ENCODE data around the gene ATP8B3.

Gene ATP8B3

DNA sequence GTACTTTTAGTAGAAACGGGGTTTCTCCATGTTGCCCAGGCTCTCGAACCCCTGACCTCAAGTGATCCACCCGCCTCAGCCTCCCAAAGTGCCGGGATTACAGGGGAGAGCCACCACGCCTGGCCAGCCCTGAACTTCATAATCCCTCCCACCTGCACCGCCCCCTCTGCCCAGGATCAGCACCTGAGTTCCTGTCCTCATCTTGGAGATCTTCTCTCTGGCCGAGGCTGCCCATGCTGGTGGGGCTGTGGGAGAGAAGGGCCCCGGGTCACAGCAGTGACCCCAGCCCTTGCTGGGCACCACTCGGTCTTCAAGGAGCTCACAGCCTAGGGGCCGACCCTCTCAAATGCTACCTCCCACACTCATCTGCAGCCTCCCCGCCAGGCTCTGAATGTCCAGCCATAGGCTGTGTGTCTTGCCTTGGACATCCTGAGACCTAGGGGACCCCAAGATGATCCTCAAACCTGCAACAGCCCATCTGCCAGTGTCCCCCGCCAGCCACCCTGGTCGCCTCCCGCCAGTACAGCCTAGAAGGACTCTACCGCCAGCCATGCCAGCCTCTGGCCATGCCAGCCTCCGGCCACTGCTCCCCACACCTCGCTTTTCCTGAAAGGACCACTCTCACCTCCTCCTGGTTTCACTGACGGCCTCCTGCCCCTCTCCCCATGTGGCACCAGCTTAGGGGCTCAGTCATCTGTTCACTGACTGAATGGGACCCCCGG, 1.5 kb downstream of the ATP8B3 start:
- no peak overlapping the region for H3K4me3 ChIP-seq (ENCODE audit: low read length in 2 of 2)
- peaks cover 14 to 15% of the 10 kb centered on the region in 2 donors for H3K4me1 ChIP-seq (ENCODE audit: control insufficient read depth in 2 of 2, insufficient read depth in 2 of 2, low read length in 2 of 2)
- H3K9me3 ChIP-seq (ENCODE audit: control insufficient read depth in 2 of 2, low read length in 2 of 2): no peaks in the 10 kb centered on the region
- no peak overlapping the region for H3K9ac ChIP-seq (ENCODE audit: low read depth in 1 of 2, low read length in 2 of 2)
- H3K36me3 ChIP-seq (ENCODE audit: control insufficient read depth in 2 of 2, insufficient read depth in 2 of 2, low read length in 2 of 2): no peaks in the 10 kb centered on the region
- H3K27me3 ChIP-seq (ENCODE audit: control insufficient read depth in 2 of 2, insufficient read depth in 2 of 2, low read length in 2 of 2): no peaks in the 10 kb centered on the region
- H3K27ac ChIP-seq (ENCODE audit: low read depth in 2 of 2, low read length in 2 of 2): no peak overlapping the region

DNA sequence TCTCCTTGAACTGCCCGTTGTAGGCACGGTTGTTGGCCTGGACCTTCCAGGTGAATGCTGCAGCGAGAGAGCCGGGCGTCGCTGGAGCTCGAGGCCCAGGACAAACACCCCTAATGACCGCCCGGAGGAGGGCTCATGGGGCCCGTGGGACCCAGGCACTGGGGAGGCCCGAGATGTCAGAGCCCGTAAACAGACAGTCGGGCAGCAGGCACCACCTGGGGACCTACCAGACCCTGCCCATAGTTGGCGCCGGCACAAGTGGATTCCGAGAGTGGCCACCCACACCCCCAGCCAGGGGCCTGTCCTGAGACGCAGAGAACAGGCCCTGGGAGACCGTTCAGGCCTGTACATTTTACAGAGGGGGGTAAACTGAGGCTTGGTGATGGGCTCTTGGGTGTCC, 2.4 kb downstream of the ATP8B3 start:
- no peak overlapping the region for H3K4me3 ChIP-seq (ENCODE audit: low read length in 2 of 2)
- H3K36me3 ChIP-seq (ENCODE audit: control insufficient read depth in 2 of 2, insufficient read depth in 2 of 2, low read length in 2 of 2): no peaks in the 10 kb centered on the region
- no peaks in the 10 kb centered on the region for H3K9me3 ChIP-seq (ENCODE audit: control insufficient read depth in 2 of 2, low read length in 2 of 2)
- H3K4me1 ChIP-seq (ENCODE audit: control insufficient read depth in 2 of 2, insufficient read depth in 2 of 2, low read length in 2 of 2): peaks cover 14 to 15% of the 10 kb centered on the region in 2 donors
- no peaks in the 10 kb centered on the region for H3K27me3 ChIP-seq (ENCODE audit: control insufficient read depth in 2 of 2, insufficient read depth in 2 of 2, low read length in 2 of 2)
- no peak overlapping the region for H3K9ac ChIP-seq (ENCODE audit: low read depth in 1 of 2, low read length in 2 of 2)
- no peak overlapping the region for H3K27ac ChIP-seq (ENCODE audit: low read depth in 2 of 2, low read length in 2 of 2)

DNA sequence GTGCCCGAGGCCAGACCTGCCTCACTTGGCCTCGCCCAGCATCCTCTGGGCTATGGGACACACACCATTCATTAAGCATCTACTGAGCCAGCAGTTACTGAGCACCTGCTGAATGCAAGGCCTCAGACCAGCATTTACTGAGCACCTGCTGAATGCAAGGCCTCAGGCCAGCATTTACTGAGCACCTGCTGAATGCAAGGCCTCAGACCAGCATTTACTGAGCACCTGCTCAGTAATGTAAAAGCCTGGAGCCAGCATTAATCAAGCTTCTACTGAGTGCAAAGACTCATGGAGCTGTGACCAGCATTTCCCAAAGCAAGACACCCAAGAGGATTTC, 3.7 kb downstream of the ATP8B3 start:
- H3K9ac ChIP-seq (ENCODE audit: low read depth in 1 of 2, low read length in 2 of 2): no peak overlapping the region
- H3K4me1 ChIP-seq (ENCODE audit: control insufficient read depth in 2 of 2, insufficient read depth in 2 of 2, low read length in 2 of 2): peaks cover 12 to 14% of the 10 kb centered on the region in 2 donors
- H3K27me3 ChIP-seq (ENCODE audit: control insufficient read depth in 2 of 2, insufficient read depth in 2 of 2, low read length in 2 of 2): no peaks in the 10 kb centered on the region
- H3K4me3 ChIP-seq (ENCODE audit: low read length in 2 of 2): no peak overlapping the region
- H3K27ac ChIP-seq (ENCODE audit: low read depth in 2 of 2, low read length in 2 of 2): no peak overlapping the region
- no peaks in the 10 kb centered on the region for H3K9me3 ChIP-seq (ENCODE audit: control insufficient read depth in 2 of 2, low read length in 2 of 2)
- H3K36me3 ChIP-seq (ENCODE audit: control insufficient read depth in 2 of 2, insufficient read depth in 2 of 2, low read length in 2 of 2): no peaks in the 10 kb centered on the region

DNA sequence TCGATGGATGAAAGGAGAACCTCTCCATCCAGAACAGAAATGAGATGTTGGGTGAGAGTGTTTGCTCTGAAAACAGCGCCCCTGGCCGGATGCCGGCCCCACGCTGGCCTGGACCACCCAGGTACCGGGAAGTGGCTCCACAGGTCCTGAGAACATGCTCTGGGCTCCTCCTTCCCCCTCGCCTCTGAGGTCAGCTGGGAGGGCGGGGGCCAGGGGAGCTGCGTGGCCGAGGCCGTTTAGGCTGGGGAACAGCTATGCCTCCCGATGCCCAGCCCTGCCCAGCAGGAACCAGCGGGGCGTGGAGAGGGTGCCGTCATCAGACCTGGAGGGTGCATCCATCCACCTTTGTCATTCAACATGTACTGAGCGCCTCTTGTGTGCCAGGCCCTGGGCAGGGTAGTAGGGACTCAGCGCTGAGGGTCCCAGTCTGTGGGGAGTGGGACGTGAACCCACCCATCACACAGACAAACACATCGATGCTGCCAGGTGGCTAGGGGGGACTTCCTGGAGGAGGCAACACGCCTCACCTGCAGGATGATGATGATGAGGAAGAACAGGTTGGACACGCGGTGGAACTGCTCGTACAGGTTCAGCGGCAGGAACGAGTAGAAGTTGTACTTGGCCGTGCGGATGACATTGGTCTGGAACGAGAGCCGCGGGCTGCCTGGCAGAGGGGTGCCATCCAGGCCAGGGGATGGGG, 4.2 kb downstream of the ATP8B3 start:
- Histone ChIP-seq H3K27me3 (ENCODE audit: control insufficient read depth in 2 of 2, insufficient read depth in 2 of 2, low read length in 2 of 2) (no peaks in the 10 kb centered on the region), H3K9me3 (ENCODE audit: control insufficient read depth in 2 of 2, low read length in 2 of 2) (no peaks in the 10 kb centered on the region), H3K27ac (ENCODE audit: low read depth in 2 of 2, low read length in 2 of 2) (no peak overlapping the region), H3K36me3 (ENCODE audit: control insufficient read depth in 2 of 2, insufficient read depth in 2 of 2, low read length in 2 of 2) (no peaks in the 10 kb centered on the region), H3K9ac (ENCODE audit: low read depth in 1 of 2, low read length in 2 of 2) (no peak overlapping the region), H3K4me3 (ENCODE audit: low read length in 2 of 2) (no peak overlapping the region), H3K4me1 (ENCODE audit: control insufficient read depth in 2 of 2, insufficient read depth in 2 of 2, low read length in 2 of 2) (peaks cover 7 to 9% of the 10 kb centered on the region in 2 donors)

DNA sequence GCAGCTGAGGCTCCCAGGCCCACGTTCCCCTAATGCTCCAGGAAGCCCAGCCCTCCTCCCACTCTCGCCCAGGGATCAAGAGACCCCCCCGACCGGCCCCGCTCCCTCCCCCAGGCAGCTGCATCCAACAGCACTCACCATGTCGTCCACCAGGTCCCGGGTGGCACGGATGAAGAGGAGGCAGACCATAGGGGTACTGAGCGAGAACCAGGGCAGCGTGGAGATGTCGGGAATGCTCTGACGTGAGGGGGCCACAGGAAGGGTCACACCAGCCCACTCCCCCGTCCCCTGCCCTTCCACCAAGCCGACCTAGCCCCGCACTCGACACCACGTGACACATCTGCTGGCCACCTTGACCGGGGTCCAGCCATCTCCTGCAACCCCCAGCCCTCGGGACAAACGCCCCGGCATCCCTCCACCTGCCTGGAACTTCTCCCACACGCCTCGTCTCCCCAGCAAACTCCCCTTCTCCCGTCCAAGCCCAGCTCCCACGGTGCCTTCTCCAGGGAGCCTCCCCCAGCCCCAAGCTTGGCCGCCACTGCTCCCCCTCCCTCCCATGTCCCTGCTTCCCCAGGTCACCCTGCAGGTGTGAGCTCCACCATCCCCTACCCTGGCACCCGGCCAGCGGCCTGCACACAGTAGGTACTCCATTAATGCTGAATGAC, 4.9 kb downstream of the ATP8B3 start:
- Histone ChIP-seq H3K9me3 (ENCODE audit: control insufficient read depth in 2 of 2, low read length in 2 of 2) (no peaks in the 10 kb centered on the region), H3K4me1 (ENCODE audit: control insufficient read depth in 2 of 2, insufficient read depth in 2 of 2, low read length in 2 of 2) (peaks cover 3 to 6% of the 10 kb centered on the region in 2 donors), H3K27me3 (ENCODE audit: control insufficient read depth in 2 of 2, insufficient read depth in 2 of 2, low read length in 2 of 2) (no peaks in the 10 kb centered on the region), H3K9ac (ENCODE audit: low read depth in 1 of 2, low read length in 2 of 2) (no peak overlapping the region), H3K36me3 (ENCODE audit: control insufficient read depth in 2 of 2, insufficient read depth in 2 of 2, low read length in 2 of 2) (no peaks in the 10 kb centered on the region), H3K4me3 (ENCODE audit: low read length in 2 of 2) (no peak overlapping the region), H3K27ac (ENCODE audit: low read depth in 2 of 2, low read length in 2 of 2) (no peak overlapping the region)

DNA sequence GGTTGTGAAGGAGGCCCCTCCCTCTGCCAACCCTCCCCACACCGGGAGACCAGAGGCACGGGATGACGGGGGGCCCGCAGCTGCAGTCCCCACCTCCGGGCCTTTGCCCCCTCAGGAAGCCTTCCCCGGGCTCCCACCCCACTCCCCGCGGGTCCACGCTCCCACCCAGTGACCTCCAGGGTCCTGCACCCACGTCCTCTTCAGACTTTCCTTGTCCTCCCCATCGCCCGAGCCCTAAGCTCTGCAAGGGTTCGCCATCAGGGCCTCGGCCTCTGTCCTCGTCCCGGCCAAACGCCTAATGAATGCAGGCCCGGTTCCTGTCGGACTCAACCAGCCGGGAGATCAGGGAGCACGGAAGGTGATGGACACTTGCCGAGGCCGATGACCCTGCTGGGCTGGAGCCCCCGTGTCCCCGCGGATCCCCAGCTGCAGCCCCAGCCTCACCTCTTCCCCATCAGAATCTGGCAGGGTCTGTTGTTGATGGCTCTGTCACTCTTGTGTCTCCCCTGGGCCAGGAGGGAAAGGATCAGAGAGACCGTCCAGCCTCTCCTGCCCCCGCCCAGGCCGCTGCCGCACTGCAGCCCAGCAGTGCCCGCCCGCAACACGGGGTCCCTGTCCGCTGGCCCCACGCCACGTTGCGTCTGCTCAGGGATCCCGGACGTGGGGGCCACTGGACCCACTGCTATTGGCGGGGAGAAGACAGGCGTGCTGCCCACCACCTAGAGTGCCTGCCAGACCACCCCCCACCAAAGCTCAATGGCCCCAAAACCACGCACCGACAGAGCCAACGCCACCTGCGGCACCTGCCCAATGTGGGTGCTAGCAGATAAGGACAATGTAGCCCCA, 5.7 kb downstream of the ATP8B3 start:
- Histone ChIP-seq H3K27ac (ENCODE audit: low read depth in 2 of 2, low read length in 2 of 2) (no peak overlapping the region), H3K4me3 (ENCODE audit: low read length in 2 of 2) (no peak overlapping the region), H3K27me3 (ENCODE audit: control insufficient read depth in 2 of 2, insufficient read depth in 2 of 2, low read length in 2 of 2) (no peaks in the 10 kb centered on the region), H3K36me3 (ENCODE audit: control insufficient read depth in 2 of 2, insufficient read depth in 2 of 2, low read length in 2 of 2) (no peaks in the 10 kb centered on the region), H3K9me3 (ENCODE audit: control insufficient read depth in 2 of 2, low read length in 2 of 2) (no peaks in the 10 kb centered on the region), H3K4me1 (ENCODE audit: control insufficient read depth in 2 of 2, insufficient read depth in 2 of 2, low read length in 2 of 2) (peaks cover 0 to 1% of the 10 kb centered on the region in 2 donors), H3K9ac (ENCODE audit: low read depth in 1 of 2, low read length in 2 of 2) (no peak overlapping the region)

DNA sequence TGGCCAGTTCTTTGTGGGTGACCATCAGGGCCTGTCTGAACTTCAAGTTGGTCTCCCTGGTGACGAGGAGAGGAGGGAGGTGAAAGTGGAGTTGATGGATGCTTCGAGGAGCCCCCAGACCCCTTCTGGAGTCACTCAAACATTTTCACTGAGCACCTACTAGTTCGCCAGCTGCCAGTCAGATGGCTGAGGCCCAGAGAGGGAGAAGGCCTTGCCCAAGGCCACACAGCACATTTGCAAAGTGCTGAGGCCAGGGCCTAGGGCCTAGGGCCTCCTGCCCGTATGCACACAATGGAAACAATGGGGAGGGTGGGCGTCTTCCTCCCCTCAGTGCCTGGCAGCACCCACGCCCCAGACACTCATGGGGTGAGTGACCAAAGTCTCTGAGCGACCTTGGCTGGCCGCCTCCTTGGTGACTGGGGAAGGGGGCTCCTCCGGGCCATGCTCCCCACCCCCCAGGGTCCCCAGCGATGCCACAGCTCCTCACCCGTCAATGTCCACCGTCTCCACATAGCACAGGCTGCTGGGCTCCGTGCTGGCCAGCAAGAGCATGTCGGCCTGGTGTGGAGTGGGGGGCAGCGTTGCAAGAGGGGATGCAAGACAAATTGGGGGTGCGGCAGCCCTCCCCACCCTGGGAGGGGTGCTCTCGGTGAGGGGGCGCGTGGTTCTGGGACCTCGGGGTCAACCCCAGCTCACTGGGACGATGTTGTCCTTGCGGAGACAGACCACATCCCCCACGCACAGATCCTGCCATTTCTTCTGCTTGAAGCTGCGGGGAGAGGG, 6.5 kb downstream of the ATP8B3 start:
- Histone ChIP-seq H3K9me3 (ENCODE audit: control insufficient read depth in 2 of 2, low read length in 2 of 2) (no peaks in the 10 kb centered on the region), H3K36me3 (ENCODE audit: control insufficient read depth in 2 of 2, insufficient read depth in 2 of 2, low read length in 2 of 2) (no peaks in the 10 kb centered on the region), H3K4me3 (ENCODE audit: low read length in 2 of 2) (no peak overlapping the region), H3K27ac (ENCODE audit: low read depth in 2 of 2, low read length in 2 of 2) (no peak overlapping the region), H3K9ac (ENCODE audit: low read depth in 1 of 2, low read length in 2 of 2) (no peak overlapping the region), H3K27me3 (ENCODE audit: control insufficient read depth in 2 of 2, insufficient read depth in 2 of 2, low read length in 2 of 2) (no peaks in the 10 kb centered on the region), H3K4me1 (ENCODE audit: control insufficient read depth in 2 of 2, insufficient read depth in 2 of 2, low read length in 2 of 2) (no peaks in the 10 kb centered on the region)

DNA sequence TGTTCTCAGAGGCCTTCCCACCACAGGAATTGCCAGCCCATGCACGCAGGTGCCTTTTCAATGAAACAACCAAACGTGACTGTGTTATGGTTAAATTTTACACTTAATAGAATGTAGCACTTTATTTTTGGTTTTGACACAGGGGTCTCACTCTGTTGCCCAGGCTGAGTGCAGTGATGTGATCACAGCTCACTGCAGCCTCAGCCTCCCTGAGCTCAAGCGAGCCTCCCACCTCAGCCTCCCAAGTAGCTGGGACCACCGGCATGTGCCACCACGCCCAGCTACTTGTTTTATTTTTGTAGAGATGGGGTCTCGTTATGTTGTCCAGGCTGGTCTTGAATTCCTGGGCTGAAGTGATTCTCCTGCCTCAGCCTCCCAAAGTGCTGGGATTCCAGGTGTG, 7.2 kb downstream of the ATP8B3 start:
- no peaks in the 10 kb centered on the region for H3K9me3 ChIP-seq (ENCODE audit: control insufficient read depth in 2 of 2, low read length in 2 of 2)
- no peak overlapping the region for H3K9ac ChIP-seq (ENCODE audit: low read depth in 1 of 2, low read length in 2 of 2)
- H3K36me3 ChIP-seq (ENCODE audit: control insufficient read depth in 2 of 2, insufficient read depth in 2 of 2, low read length in 2 of 2): no peaks in the 10 kb centered on the region
- H3K4me3 ChIP-seq (ENCODE audit: low read length in 2 of 2): no peak overlapping the region
- H3K4me1 ChIP-seq (ENCODE audit: control insufficient read depth in 2 of 2, insufficient read depth in 2 of 2, low read length in 2 of 2): no peaks in the 10 kb centered on the region
- no peak overlapping the region for H3K27ac ChIP-seq (ENCODE audit: low read depth in 2 of 2, low read length in 2 of 2)
- H3K27me3 ChIP-seq (ENCODE audit: control insufficient read depth in 2 of 2, insufficient read depth in 2 of 2, low read length in 2 of 2): no peaks in the 10 kb centered on the region

DNA sequence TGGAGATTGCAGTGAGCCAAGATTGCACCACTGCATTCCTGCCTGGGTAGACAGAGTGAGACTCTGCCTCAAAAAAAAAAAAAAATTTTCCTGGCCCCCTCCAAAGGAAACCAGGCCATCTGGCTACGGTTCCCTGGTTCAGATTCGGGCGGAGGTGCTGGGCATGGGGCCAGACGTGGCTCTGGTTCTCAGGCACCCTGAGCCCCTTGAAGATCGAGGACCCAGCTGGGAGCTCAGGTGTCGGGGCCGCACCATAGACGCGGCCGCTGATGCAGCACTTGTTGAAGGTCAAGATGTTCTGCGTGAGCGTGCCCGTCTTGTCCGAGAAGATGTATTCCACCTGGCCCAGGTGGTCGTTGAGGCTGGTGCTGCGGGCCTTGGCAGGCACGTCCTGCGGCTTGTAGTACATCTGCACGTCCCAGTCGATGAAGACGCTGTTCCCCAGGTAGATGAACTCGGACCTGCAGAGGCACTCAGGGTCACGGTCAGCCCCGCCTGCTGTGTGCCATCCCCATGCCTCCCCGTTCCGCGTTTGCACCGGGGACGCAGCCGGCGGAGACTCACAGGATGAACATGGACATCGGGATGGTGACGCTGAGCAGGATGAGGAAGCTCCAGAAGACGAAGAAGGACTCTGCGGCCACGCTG, 12.3 kb downstream of the ATP8B3 start:
- no peaks in the 10 kb centered on the region for H3K9me3 ChIP-seq (ENCODE audit: control insufficient read depth in 2 of 2, low read length in 2 of 2)
- no peak overlapping the region for H3K9ac ChIP-seq (ENCODE audit: low read depth in 1 of 2, low read length in 2 of 2)
- no peak overlapping the region for H3K4me3 ChIP-seq (ENCODE audit: low read length in 2 of 2)
- H3K4me1 ChIP-seq (ENCODE audit: control insufficient read depth in 2 of 2, insufficient read depth in 2 of 2, low read length in 2 of 2): peaks cover 0 to 4% of the 10 kb centered on the region in 2 donors
- H3K36me3 ChIP-seq (ENCODE audit: control insufficient read depth in 2 of 2, insufficient read depth in 2 of 2, low read length in 2 of 2): no peaks in the 10 kb centered on the region
- H3K27me3 ChIP-seq (ENCODE audit: control insufficient read depth in 2 of 2, insufficient read depth in 2 of 2, low read length in 2 of 2): peaks cover 0 to 4% of the 10 kb centered on the region in 2 donors
- H3K27ac ChIP-seq (ENCODE audit: low read depth in 2 of 2, low read length in 2 of 2): no peak overlapping the region

All from mucosa of rectum (tissue), 2 donors.